ENCODE measurements around the gene LYPD6B. TPM values are rescaled to one million over a fixed set of nuclear protein-coding genes. Genes with fewer than 3 reads are reported as not detected.

Gene LYPD6B
- total and polyA plus RNA-seq, 2 donors (not counting 3 experiments of a cell fraction or from before 2014, with no cell fraction given) = not detected

GRCh38 chr2:149000158-149000938 is 38.2 kb upstream of the LYPD6B start:
- no peak overlapping the region for H3K4me2 ChIP-seq (ENCODE audit: insufficient read depth, low read length)
- TF ChIP-seq POLR2AphosphoS5 (IDR thresholded peaks at IDR 0.05; ENCODE audit: insufficient read depth, low read depth, low read length) (no peak), FOS (IDR thresholded peaks at IDR 0.05; ENCODE audit: borderline replicate concordance, insufficient read depth, low read length) (no peak), MYC (IDR thresholded peaks at IDR 0.05; ENCODE audit: low read depth, low read length) (no peak), GATA2 (IDR thresholded peaks at IDR 0.05; ENCODE audit: insufficient read depth, insufficient read length, low read depth, low read length) (no peak), EZH2 (IDR thresholded peaks at IDR 0.05; ENCODE audit: borderline replicate concordance, low read depth, low read length, severe bottlenecking) (no peak), JUN (IDR thresholded peaks at IDR 0.05; ENCODE audit: borderline replicate concordance, insufficient read depth, insufficient read length, low read depth) (no peak), POLR2A (IDR thresholded peaks at IDR 0.05; ENCODE audit: low read depth, low read length) (no peak)
- TF ChIP-seq, protein P1, sequence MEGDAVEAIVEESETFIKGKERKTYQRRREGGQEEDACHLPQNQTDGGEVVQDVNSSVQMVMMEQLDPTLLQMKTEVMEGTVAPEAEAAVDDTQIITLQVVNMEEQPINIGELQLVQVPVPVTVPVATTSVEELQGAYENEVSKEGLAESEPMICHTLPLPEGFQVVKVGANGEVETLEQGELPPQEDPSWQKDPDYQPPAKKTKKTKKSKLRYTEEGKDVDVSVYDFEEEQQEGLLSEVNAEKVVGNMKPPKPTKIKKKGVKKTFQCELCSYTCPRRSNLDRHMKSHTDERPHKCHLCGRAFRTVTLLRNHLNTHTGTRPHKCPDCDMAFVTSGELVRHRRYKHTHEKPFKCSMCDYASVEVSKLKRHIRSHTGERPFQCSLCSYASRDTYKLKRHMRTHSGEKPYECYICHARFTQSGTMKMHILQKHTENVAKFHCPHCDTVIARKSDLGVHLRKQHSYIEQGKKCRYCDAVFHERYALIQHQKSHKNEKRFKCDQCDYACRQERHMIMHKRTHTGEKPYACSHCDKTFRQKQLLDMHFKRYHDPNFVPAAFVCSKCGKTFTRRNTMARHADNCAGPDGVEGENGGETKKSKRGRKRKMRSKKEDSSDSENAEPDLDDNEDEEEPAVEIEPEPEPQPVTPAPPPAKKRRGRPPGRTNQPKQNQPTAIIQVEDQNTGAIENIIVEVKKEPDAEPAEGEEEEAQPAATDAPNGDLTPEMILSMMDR (IDR thresholded peaks at IDR 0.05; ENCODE audit: extremely low read depth in 1 of 2, insufficient read depth in 1 of 2, low read depth in 1 of 2, low read length in 2 of 2) = no peak
- TF ChIP-seq, protein P2, sequence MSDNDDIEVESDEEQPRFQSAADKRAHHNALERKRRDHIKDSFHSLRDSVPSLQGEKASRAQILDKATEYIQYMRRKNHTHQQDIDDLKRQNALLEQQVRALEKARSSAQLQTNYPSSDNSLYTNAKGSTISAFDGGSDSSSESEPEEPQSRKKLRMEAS (IDR thresholded peaks at IDR 0.05; ENCODE audit: insufficient read depth, insufficient read length) = no peak
- dilution Hi-C loops (cut with MboI; ENCODE audit: extremely low pct_ligation_motif_present, low sequenced_read_pairs) (no loop called here), intact Hi-C loops (cut with micrococcal nuclease) (no loop called here)
- ChIA-PET CTCF (interaction anchor here (1.4 to 1.6 kb wide), 2 partner anchors 10 to 17 kb away, joined by 4 to 6 read pairs; no protein-coding TSS in a partner anchor), POLR2A (no interaction called here)
- no peaks in the 10 kb centered on the region for H3K9me3 ChIP-seq (replicated peaks; ENCODE audit: control insufficient read depth, insufficient read depth, low read length)
- BruUV-seq (replicated peaks) = no TSS peak
- H3K27me3 ChIP-seq (ENCODE audit: control insufficient read depth in 2 of 2, insufficient read depth in 2 of 2, low read length in 2 of 2) = peaks cover 0 to 6% of the 10 kb centered on the region in 2 experiments
- no peak overlapping the region for H2AFZ ChIP-seq (ENCODE audit: low read depth, low read length)
- no peaks in the 10 kb centered on the region for H4K20me1 ChIP-seq (replicated peaks; ENCODE audit: control insufficient read depth, extremely low read depth, insufficient read depth, low read length)
- no peaks in the 10 kb centered on the region for H3K36me3 ChIP-seq (ENCODE audit: control insufficient read depth in 2 of 2, extremely low read depth in 1 of 2, insufficient read depth in 2 of 2, low read length in 2 of 2)
- DNase-seq (ENCODE audit: low read depth, low spot score) (no peak), FAIRE-seq (no peak)
- H3K4me3 ChIP-seq (replicated peaks in 1 of 3; ENCODE audit: insufficient read depth in 1 of 3, low read depth in 1 of 3, low read length in 3 of 3) = no peak overlapping the region
- no peaks in the 10 kb centered on the region for H3K4me1 ChIP-seq (ENCODE audit: control insufficient read depth, extremely low read depth, insufficient read depth, low read length)
- no peak overlapping the region for H3K9ac ChIP-seq (replicated peaks; ENCODE audit: extremely low read depth, insufficient read depth, low read length)
- no peaks in the 10 kb centered on the region for H3K9me1 ChIP-seq (replicated peaks; ENCODE audit: control insufficient read depth, extremely low read depth, insufficient read depth, low read length)
- no peaks in the 10 kb centered on the region for H3K79me2 ChIP-seq (ENCODE audit: control insufficient read depth, insufficient read depth, low read length)
- H3K27ac ChIP-seq (ENCODE audit: insufficient read depth, low read depth, low read length) = no peak overlapping the region

Data from endothelial cell of umbilical vein (primary cell).